Mesenchymal stem cell (in vitro differentiated cells and primary cell): Measurements from ENCODE around the gene TLR8.
A peak's percentile ranks its signal among the peaks of the same experiment; 100 is the strongest.
"Not testable (repeated sequence)": the region's sequence is repeated elsewhere in the genome, so short reads cannot be mapped to it uniquely, and the experiment has no call there.

Source experiments
- DNase-seq: peaks from one replicate; pipeline ENCODE4 v3.0.0-alpha.2; 2013
- H2AFZ ChIP-seq: one replicate; pipeline ENCODE4 v1.6.1; 2013; ENCODE audit warnings: low read depth, mild to moderate bottlenecking, control low read depth, inconsistent platforms, low read length, moderate library complexity
- H2AK5ac ChIP-seq: 2 replicates; pipeline ENCODE4 v1.6.1; 2013; ENCODE audit warnings: low read length, moderate library complexity, mild to moderate bottlenecking, inconsistent platforms; ENCODE audit not compliant: severe bottlenecking
- H2BK120ac ChIP-seq: one replicate; pipeline ENCODE4 v1.6.1; 2013; ENCODE audit warnings: low read depth, mild to moderate bottlenecking, inconsistent platforms, low read length, moderate library complexity
- H2BK12ac ChIP-seq, 2 experiments: one replicate each; pipeline ENCODE4 v1.6.1; 2013; ENCODE audit warnings: inconsistent platforms in 2 of 2, low read length in 2 of 2, mild to moderate bottlenecking in 2 of 2, moderate library complexity in 2 of 2, control low read depth in 1 of 2
- H2BK15ac ChIP-seq: one replicate; pipeline ENCODE4 v1.6.1; 2013; ENCODE audit warnings: mild to moderate bottlenecking, low read depth, inconsistent platforms; ENCODE audit not compliant: poor library complexity, severe bottlenecking
- H2BK5ac ChIP-seq: 2 replicates; pipeline ENCODE4 v1.6.1; 2013; ENCODE audit warnings: low read depth, mild to moderate bottlenecking, low read length, control low read depth, inconsistent platforms; ENCODE audit not compliant: poor library complexity, severe bottlenecking
- H3K14ac ChIP-seq, 2 experiments: one replicate each; pipeline ENCODE4 v1.6.1; 2013; ENCODE audit warnings: inconsistent platforms in 2 of 2, low read length in 2 of 2, control low read depth in 1 of 2, mild to moderate bottlenecking in 1 of 2, moderate library complexity in 1 of 2
- H3K18ac ChIP-seq, 2 experiments: one replicate each; pipeline ENCODE4 v1.6.1; 2013; ENCODE audit warnings: inconsistent platforms in 2 of 2, low read length in 2 of 2, control low read depth in 1 of 2, low read depth in 1 of 2, mild to moderate bottlenecking in 1 of 2
- H3K23ac ChIP-seq, 2 experiments: one replicate each; pipeline ENCODE4 v1.6.1; 2013; ENCODE audit warnings: inconsistent platforms in 2 of 2, low read length in 2 of 2, mild to moderate bottlenecking in 2 of 2, moderate library complexity in 2 of 2, control low read depth in 1 of 2
- H3K27ac ChIP-seq: 2 replicates; pipeline ENCODE4 v1.5.1; 2013; ENCODE audit warnings: mild to moderate bottlenecking, moderate library complexity, low read length, control low read depth, inconsistent platforms; ENCODE audit not compliant: poor library complexity, severe bottlenecking
- H3K27me3 ChIP-seq, 2 experiments: 2 replicates each; pipeline versions ENCODE4 v1.6.1 to v1.7.0; 2013; ENCODE audit warnings: low read length in 2 of 2, mild to moderate bottlenecking in 2 of 2, moderate library complexity in 2 of 2, control low read depth in 1 of 2, inconsistent platforms in 1 of 2; ENCODE audit not compliant: control insufficient read depth in 1 of 2, insufficient read depth in 1 of 2
- H3K36me3 ChIP-seq, 2 experiments: 2 replicates each; pipeline versions ENCODE4 v1.6.1 to v1.7.0; 2013; ENCODE audit warnings: low read length in 2 of 2, control low read depth in 1 of 2, inconsistent platforms in 1 of 2, low read depth in 1 of 2, mild to moderate bottlenecking in 1 of 2; ENCODE audit not compliant: insufficient read depth in 2 of 2, control insufficient read depth in 1 of 2
- H3K4ac ChIP-seq, 2 experiments: one replicate each; pipeline ENCODE4 v1.6.1; 2013; ENCODE audit warnings: inconsistent platforms in 2 of 2, low read length in 2 of 2, mild to moderate bottlenecking in 2 of 2, moderate library complexity in 2 of 2, control low read depth in 1 of 2, low read depth in 1 of 2
- H3K4me1 ChIP-seq: 2 replicates; pipeline ENCODE4 v1.6.1; 2013; ENCODE audit warnings: low read depth, low read length, control low read depth; ENCODE audit not compliant: control insufficient read depth, insufficient read depth
- H3K4me2 ChIP-seq: 2 replicates; pipeline ENCODE4 v1.6.1; 2013; ENCODE audit warnings: low read length, mild to moderate bottlenecking, inconsistent platforms; ENCODE audit not compliant: poor library complexity, severe bottlenecking
- H3K4me3 ChIP-seq, 2 experiments: 2 replicates each; pipeline versions ENCODE4 v1.5.1 to v1.7.0; 2013; ENCODE audit warnings: low read length in 2 of 2, mild to moderate bottlenecking in 2 of 2, control low read depth in 1 of 2, low read depth in 1 of 2; ENCODE audit not compliant: insufficient read depth in 1 of 2
- H3K79me1 ChIP-seq: replicated peaks from 2 replicates; pipeline ENCODE4 v1.6.1; 2013; ENCODE audit warnings: mild to moderate bottlenecking, control low read depth, low read length, inconsistent platforms; ENCODE audit not compliant: poor library complexity, severe bottlenecking
- H3K9ac ChIP-seq: 2 replicates; pipeline ENCODE4 v1.7.0; 2013; ENCODE audit warnings: mild to moderate bottlenecking, low read length, moderate library complexity
- H3K9me3 ChIP-seq: 2 replicates; pipeline ENCODE4 v1.7.0; 2013; ENCODE audit warnings: mild to moderate bottlenecking, low read length; ENCODE audit not compliant: control insufficient read depth
- H4K8ac ChIP-seq: one replicate; pipeline ENCODE4 v1.6.1; 2013; ENCODE audit warnings: inconsistent platforms, mild to moderate bottlenecking, low read length, moderate library complexity
- H4K91ac ChIP-seq: one replicate; pipeline ENCODE4 v1.6.1; 2013; ENCODE audit warnings: mild to moderate bottlenecking, low read length, inconsistent platforms
- WGBS: methylation state at CpG from one replicate; pipeline ENCODE4 v1.1.7; 2013; ENCODE audit warnings: mixed read lengths; 5-methylcytosine and 5-hydroxymethylcytosine counted together

TLR8 gene

DNA sequence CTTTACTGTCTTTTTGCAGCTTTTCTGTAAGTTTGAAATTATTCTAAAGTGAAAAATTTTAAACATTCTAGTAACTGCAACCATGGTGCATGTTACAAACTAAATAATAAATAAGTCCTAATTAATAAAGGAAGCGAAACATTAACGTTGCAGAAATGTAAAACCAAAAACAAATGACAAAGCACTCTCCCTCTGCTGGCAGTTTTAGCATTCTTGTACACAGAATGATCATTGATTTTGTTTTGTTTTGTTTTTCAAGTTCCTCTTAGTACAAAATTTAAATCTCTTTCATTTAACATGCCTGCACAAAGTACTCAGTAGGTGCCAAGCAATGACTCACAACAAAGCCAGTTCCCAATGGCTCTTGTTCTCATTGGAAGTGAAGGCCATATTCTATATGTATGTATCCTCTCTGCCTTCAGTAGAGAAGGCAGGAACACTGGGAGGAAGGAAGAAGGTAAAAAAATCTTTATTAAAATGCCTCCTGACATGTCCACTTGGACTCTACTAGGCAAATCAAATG is 54.8 kb downstream of the TLR8 start:
- no peak overlapping the region for H2BK15ac ChIP-seq
- H3K4ac ChIP-seq = no peak overlapping the region
- no peak overlapping the region for H2BK120ac ChIP-seq
- no peak overlapping the region for H2AK5ac ChIP-seq
- H3K18ac ChIP-seq = no peak overlapping the region
- H4K91ac ChIP-seq = no peak overlapping the region
- H2BK5ac ChIP-seq = no peak overlapping the region
- H3K14ac ChIP-seq = no peak overlapping the region
- no peak overlapping the region for H2AFZ ChIP-seq
- H3K23ac ChIP-seq = no peak overlapping the region
- H3K27ac ChIP-seq = no peak overlapping the region
- peaks cover 0 to 4% of the 10 kb centered on the region in 2 experiments for H3K27me3 ChIP-seq
- H3K4me1 ChIP-seq = peaks cover 2% of the 10 kb centered on the region
- no peak overlapping the region for H3K4me2 ChIP-seq
- H3K9ac ChIP-seq = no peak overlapping the region
- WGBS = no CpG with 5 or more reads among the region's 2 CpGs
- H4K8ac ChIP-seq = no peak overlapping the region
- H3K4me3 ChIP-seq = no peak overlapping the region
- no peak for DNase-seq
- no peaks in the 10 kb centered on the region for H3K36me3 ChIP-seq
- no peaks in the 10 kb centered on the region for H3K79me1 ChIP-seq
- H2BK12ac ChIP-seq = no peak overlapping the region
- H3K9me3 ChIP-seq = no peaks in the 10 kb centered on the region

DNA sequence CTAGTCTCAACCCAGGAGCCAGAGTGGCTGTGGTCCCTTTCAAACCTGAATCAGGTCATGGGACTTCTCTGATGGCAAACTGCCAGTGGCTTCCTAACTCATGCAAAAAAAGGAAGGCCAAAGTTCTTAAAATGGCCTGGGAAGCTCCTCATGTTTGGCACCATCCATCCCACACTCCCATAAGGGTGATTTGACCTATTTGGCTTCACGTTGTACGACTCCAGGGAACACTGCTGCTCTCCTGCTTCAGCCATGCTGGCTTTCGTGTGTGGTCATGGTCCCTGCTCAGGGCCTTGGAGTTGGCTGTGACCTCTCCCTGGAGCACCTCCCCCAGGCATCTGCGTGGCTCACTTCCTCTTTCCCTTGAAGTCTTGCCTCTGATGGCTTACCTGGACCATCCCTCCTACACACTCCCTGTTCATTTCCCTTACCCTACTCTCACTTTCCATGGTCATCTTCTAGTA is 55.7 kb downstream of the TLR8 start:
- Histone ChIP-seq H3K36me3 (no peaks in the 10 kb centered on the region), H2BK15ac (peak overlapping the region; percentile 7), H2BK5ac (no peak overlapping the region), H3K4ac (no peak overlapping the region), H4K91ac (no peak overlapping the region), H2AK5ac (no peak overlapping the region), H3K79me1 (no peaks in the 10 kb centered on the region), H3K4me2 (no peak overlapping the region), H3K4me1 (no peaks in the 10 kb centered on the region), H2AFZ (no peak overlapping the region), H4K8ac (no peak overlapping the region), H3K4me3 (no peak overlapping the region), H3K9ac (no peak overlapping the region), H3K23ac (no peak overlapping the region), H3K14ac (no peak overlapping the region), H2BK12ac (no peak overlapping the region), H3K9me3 (no peaks in the 10 kb centered on the region), H2BK120ac (no peak overlapping the region), H3K18ac (no peak overlapping the region), H3K27ac (no peak overlapping the region), H3K27me3 (peaks cover 0 to 4% of the 10 kb centered on the region in 2 experiments)
- 98% methylated on average over 4 of the region's 4 CpGs for WGBS
- DNase-seq = no peak

GRCh38 chrX:12963210-12963850 is 56.9 kb downstream of the TLR8 start:
- H3K4ac ChIP-seq, DNase-seq, H3K14ac ChIP-seq, H3K79me1 ChIP-seq, H3K4me2 ChIP-seq, H2BK5ac ChIP-seq, H4K8ac ChIP-seq, H3K18ac ChIP-seq, H2AFZ ChIP-seq, H3K9ac ChIP-seq, H3K27me3 ChIP-seq, H2AK5ac ChIP-seq, H3K36me3 ChIP-seq, H3K4me1 ChIP-seq, H3K9me3 ChIP-seq, H2BK12ac ChIP-seq, H3K23ac ChIP-seq, H2BK120ac ChIP-seq, H3K27ac ChIP-seq, H2BK15ac ChIP-seq, H3K4me3 ChIP-seq, H4K91ac ChIP-seq: not testable (repeated sequence)
- WGBS = 100% methylated on average over 4 of the region's 52 CpGs

DNA sequence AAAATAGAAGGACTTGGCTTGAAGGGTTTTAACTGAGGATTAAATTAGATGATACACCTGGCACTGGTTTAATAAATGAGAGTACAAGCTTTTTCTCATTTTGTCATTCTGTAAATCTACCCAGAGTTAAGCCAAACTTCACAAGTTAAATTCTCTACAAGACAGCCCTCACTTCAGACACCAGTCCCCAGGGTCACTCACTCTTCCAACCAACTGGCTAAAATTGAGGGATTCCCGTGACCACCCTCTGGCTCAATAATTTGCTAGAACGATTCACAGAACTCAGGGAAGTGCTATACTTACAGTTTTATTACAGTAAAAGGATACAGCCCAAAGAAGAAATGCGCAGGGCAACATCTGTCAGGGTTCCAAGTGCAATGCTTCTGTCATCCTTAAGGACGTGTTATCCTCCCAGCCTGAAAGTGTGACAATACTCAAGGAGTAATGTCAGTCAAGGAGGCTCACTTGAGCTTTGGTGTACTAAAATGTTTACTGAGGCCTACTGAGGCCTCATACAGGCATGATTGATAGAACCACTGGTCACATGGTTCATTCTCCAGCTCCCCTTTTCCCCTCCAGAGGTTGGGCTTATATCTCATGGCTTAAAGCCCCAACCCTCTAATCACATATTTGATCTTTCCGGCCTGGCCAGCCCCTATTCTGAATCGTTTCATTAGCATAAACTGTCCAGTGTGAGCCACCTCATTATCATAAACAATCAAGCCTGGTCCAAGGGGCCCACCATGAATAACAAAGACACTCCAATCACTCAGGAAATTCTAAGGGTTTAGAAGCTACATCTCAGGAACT is 58.9 kb downstream of the TLR8 start:
- Histone ChIP-seq H3K9ac (no peak overlapping the region), H3K4me2 (no peak overlapping the region), H4K91ac (no peak overlapping the region), H3K4me3 (no peak overlapping the region), H2AK5ac (no peak overlapping the region), H2BK12ac (no peak overlapping the region), H3K4me1 (no peaks in the 10 kb centered on the region), H3K27ac (no peak overlapping the region), H3K14ac (no peak overlapping the region), H2BK5ac (no peak overlapping the region), H2AFZ (peak overlapping the region; percentile 39), H3K36me3 (no peaks in the 10 kb centered on the region), H3K9me3 (no peaks in the 10 kb centered on the region), H2BK120ac (no peak overlapping the region), H3K18ac (peak overlapping the region in 1 of 2 experiments; percentile 34), H3K79me1 (no peaks in the 10 kb centered on the region), H3K4ac (no peak overlapping the region), H3K27me3 (peaks cover 0 to 2% of the 10 kb centered on the region in 2 experiments), H3K23ac (no peak overlapping the region), H2BK15ac (no peak overlapping the region), H4K8ac (no peak overlapping the region)
- WGBS = 75% methylated on average over 4 of the region's 6 CpGs
- DNase-seq = no peak
